ENCODE results near the gene ACBD7.

ACBD7 gene

DNA sequence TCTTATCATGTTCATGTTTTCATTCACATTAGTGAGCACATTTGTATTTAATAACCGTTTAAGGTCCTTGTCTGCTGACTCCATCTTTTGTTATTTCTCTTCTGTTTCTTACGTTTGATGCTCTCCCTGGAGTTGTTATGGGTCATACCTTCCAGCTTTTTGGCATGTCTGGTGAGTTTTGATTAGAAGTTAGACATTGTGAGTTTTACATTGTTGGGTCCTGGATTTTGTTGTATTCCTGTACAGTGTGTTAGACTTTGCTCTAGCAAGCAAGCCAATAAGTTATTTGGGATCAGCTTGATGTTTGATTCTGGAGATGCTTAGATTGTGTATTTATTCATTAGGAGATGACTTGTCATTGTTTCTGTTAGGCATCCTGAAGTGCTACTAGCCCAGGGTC, 27.9 kb downstream of the ACBD7 start:
- TF ChIP-seq, protein P1, sequence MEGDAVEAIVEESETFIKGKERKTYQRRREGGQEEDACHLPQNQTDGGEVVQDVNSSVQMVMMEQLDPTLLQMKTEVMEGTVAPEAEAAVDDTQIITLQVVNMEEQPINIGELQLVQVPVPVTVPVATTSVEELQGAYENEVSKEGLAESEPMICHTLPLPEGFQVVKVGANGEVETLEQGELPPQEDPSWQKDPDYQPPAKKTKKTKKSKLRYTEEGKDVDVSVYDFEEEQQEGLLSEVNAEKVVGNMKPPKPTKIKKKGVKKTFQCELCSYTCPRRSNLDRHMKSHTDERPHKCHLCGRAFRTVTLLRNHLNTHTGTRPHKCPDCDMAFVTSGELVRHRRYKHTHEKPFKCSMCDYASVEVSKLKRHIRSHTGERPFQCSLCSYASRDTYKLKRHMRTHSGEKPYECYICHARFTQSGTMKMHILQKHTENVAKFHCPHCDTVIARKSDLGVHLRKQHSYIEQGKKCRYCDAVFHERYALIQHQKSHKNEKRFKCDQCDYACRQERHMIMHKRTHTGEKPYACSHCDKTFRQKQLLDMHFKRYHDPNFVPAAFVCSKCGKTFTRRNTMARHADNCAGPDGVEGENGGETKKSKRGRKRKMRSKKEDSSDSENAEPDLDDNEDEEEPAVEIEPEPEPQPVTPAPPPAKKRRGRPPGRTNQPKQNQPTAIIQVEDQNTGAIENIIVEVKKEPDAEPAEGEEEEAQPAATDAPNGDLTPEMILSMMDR (IDR thresholded peaks at IDR 0.05), result no peak

DNA sequence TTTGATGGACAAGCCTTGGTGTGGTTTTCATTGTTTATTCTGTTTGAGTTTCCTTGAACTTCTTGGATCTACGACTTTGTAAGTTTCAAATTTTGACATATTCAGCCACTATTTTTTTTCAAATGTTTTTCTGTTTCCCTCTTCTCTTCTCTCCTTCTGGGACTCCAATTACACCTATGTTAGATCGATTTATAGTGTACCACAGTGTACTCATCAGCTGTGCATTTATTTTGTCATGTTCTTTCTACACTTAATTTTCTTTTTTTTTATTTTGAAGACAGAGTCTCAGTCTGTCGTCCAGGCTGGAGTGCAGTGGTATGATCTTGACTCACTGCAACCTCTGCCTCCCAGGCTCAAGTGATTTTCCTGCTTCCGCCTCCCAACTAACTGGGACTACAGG, 28.7 kb downstream of the ACBD7 start:
- TF ChIP-seq, protein P1 (IDR thresholded peaks at IDR 0.05), result no peak

DNA sequence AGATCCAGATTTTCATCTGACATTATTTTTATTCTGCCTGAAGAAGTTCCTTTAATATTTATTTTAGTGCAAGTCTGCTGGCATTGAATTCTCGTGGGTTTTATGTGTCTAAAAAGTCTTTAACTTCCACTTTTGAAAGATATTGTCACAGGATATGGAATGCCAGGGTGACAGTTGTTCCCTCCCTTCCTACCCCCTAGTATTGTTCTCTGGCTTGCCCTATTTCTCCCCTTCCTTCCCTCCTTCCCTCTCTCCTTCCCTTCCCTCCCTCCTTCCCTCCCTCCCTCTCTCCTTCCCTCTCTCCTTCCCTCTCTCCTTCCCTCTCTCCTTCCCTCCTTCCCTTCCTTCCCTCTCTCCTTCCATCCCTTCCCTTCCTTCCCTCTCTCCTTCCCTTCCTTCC, 29.9 kb downstream of the ACBD7 start:
- TF ChIP-seq, protein P1 (IDR thresholded peaks at IDR 0.05), result no peak

DNA sequence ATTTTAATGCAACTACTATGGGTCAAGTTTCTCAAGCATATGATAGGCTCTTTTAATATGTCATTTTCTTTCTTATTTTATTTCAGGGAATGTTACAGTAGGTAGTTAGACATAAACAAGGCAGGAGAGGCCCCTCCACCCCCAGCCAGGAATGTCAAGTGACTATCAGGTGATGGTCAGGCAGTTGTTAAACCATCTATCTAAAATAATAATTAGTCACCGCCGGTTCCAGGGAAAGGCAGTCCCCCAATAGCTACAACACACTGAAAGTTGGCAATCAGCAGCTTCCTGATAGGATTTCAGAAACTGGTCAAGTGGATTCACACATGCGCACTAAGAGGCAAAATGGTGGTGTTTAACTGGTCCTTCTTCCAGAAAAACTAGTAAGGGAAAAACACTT, 35.5 kb downstream of the ACBD7 start:
- TF ChIP-seq, protein P1 (IDR thresholded peaks at IDR 0.05), result no peak

DNA sequence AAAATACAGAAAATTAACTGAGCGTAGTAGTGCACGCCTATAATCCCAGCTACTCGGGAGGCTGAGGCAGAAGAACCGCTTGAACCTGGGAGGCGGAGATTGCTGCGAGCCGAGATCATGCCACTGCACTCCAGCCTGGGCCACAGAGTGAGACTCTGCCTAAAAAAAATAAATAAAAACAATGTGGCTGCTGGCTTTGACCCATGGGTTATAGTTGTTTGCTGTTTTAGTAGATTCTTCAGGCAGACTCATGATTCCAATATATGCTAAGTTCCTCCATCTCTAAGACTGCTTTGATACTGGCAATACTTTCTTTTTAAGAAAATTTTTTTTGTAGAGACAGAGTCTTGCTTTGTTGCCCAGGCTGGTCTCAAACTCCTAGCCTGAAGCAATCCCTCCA, 36.5 kb downstream of the ACBD7 start:
- TF ChIP-seq, protein P1 (IDR thresholded peaks at IDR 0.05), result no peak

DNA sequence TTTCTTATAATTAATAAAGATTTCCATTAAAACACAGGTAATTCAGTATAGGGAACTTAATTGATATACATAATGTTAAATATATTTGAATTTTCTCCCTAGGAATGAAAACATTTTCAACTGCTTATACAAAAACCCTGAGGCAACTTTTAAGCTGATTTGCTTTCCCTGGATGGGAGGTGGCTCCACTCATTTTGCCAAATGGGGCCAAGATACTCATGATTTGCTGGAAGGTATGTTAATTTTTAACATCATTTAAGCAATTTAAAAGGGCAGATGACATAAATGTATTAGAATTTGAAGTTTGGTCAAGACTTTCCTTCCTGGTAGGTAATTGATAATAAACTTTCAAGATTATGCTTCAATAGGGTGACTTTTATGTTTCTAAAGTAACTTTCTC, 39.0 kb downstream of the ACBD7 start:
- TF ChIP-seq, protein P1 (IDR thresholded peaks at IDR 0.05), result no peak

DNA sequence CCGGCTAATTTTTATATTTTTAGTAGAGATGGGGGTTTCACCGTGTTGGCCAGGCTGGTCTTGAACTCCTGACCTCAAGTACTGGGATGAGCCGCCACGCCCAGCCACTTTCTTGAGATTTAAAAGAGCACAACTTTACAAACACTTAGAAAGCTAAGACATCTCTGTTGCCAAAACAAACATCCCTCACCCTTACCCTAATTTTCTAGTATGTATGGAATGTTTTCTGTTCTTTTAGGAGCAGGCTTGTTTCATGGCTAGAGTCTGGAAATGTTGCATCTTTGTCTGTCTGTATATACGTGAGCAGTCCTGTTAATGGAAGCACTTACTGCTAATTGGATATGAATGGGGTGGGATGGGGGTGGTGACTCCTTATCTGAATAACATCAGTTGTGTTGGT, 42.0 kb downstream of the ACBD7 start:
- TF ChIP-seq, protein P1 (IDR thresholded peaks at IDR 0.05), result no peak

DNA sequence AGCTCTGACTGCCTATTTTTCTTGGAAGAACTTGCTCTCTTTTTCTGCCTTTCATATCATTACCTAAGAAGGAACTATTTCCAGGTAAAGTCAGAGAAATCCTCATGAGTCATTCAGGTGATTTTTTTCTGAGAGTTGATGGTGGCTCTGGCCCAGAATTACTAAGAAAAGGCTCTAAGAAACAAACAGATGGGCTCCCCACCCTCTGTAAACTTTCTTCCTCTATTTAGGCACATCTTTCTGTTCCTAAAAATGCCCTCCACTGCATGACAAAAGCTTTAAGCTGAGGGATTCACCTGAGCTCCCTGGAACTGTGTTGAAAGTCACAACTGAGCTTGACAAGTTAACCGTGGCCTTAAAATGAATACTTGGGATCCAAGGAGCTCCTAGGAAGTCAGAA, 43.2 kb downstream of the ACBD7 start:
- TF ChIP-seq, protein P1 (IDR thresholded peaks at IDR 0.05), result no peak

Measured in LNCAP (cell line).